H1 (cell line): ENCODE measurements around the gene ABHD16A. TPM values are rescaled to one million over a fixed set of nuclear protein-coding genes. Genes with fewer than 3 reads are reported as not detected.

Experiments
- CTCF ChIA-PET: fragments of 300-600 bp; sonication (Branson Sonifier 250); formaldehyde crosslinking; loops from one replicate; lab custom pipeline; 2021; ENCODE audit not compliant: partially characterized antibody; lab: Charles Lee
- POLR2A ChIA-PET: fragments of 300-600 bp; sonication (Branson Sonifier 250); formaldehyde crosslinking; loops from one replicate; lab custom pipeline; 2021; ENCODE audit warnings: inconsistent platforms; ENCODE audit not compliant: partially characterized antibody; lab: Charles Lee
- DNase-seq, 2 experiments: peaks; one replicate each; pipeline versions ENCODE4 v3.0.0 to v3.0.0-alpha.2; 2010 to 2022; ENCODE audit warnings: low spot score in 2 of 2, low read depth in 1 of 2, mixed read lengths in 1 of 2
- FAIRE-seq: peaks from 2 replicates; lab custom pipeline; 2011; peaks lifted over from hg19 to GRCh38; lab: Jason Lieb, UNC
- H2AFZ ChIP-seq: 2 replicates; pipeline ENCODE4 v1.8.1; 2012; ENCODE audit warnings: low read length, inconsistent platforms
- H2AK5ac ChIP-seq: 2 replicates; pipeline ENCODE4 v1.6.1; 2013; ENCODE audit warnings: low read depth, low read length
- H2BK120ac ChIP-seq: replicated peaks from 2 replicates; pipeline ENCODE3; 2013; ENCODE audit warnings: low read depth, low read length, inconsistent platforms
- H2BK12ac ChIP-seq: 2 replicates; pipeline ENCODE4 v1.6.1; 2013; ENCODE audit warnings: low read depth, low read length
- H2BK15ac ChIP-seq: 2 replicates; pipeline ENCODE4 v1.6.1; 2013; ENCODE audit warnings: low read length
- H2BK20ac ChIP-seq: 2 replicates; pipeline ENCODE4 v1.6.1; 2013; ENCODE audit warnings: low read length
- H2BK5ac ChIP-seq: 2 replicates; pipeline ENCODE4 v1.6.1; 2013; ENCODE audit warnings: low read depth, low read length
- H3K14ac ChIP-seq: 2 replicates; pipeline ENCODE4 v1.6.1; 2013; ENCODE audit warnings: inconsistent platforms; ENCODE audit not compliant: insufficient read length
- H3K18ac ChIP-seq: 2 replicates; pipeline ENCODE4 v1.6.1; 2013; ENCODE audit warnings: low read length; ENCODE audit errors: extremely low read depth
- H3K23ac ChIP-seq: 2 replicates; pipeline ENCODE4 v1.6.1; 2013; ENCODE audit warnings: inconsistent platforms; ENCODE audit not compliant: insufficient read length
- H3K23me2 ChIP-seq: 2 replicates; pipeline ENCODE4 v1.6.1; 2013; ENCODE audit warnings: low read depth, low read length
- H3K27ac ChIP-seq: 2 replicates; pipeline ENCODE4 v1.6.1; 2011; ENCODE audit warnings: low read depth, low read length, inconsistent platforms
- H3K27me3 ChIP-seq, 4 experiments: replicated peaks in 1 of 4; 1 replicate in 1 of 4; 2 replicates in 3 of 4; pipeline versions ENCODE4 v1.6.1 to v1.8.1; 2011 to 2013; ENCODE audit warnings: low read length in 3 of 4, mild to moderate bottlenecking in 3 of 4, inconsistent platforms in 2 of 4, mixed read lengths in 2 of 4, moderate library complexity in 1 of 4; ENCODE audit not compliant: control insufficient read depth in 3 of 4, insufficient read depth in 3 of 4; ENCODE audit errors: extremely low read depth in 1 of 4
- H3K36me3 ChIP-seq, 4 experiments: 2 replicates each; pipeline versions ENCODE4 v1.6.1 to v1.8.1; 2011 to 2013; ENCODE audit warnings: mild to moderate bottlenecking in 4 of 4, low read length in 3 of 4, moderate library complexity in 2 of 4, control low read depth in 1 of 4, inconsistent platforms in 1 of 4; ENCODE audit not compliant: insufficient read depth in 4 of 4, control insufficient read depth in 2 of 4
- H3K4ac ChIP-seq: replicated peaks from 2 replicates; pipeline ENCODE3; 2013; ENCODE audit warnings: low read length, low read depth, mixed read lengths, inconsistent platforms; ENCODE audit not compliant: insufficient read length
- H3K4me1 ChIP-seq, 4 experiments: replicated peaks in 1 of 4; 1 replicate in 1 of 4; 2 replicates in 3 of 4; pipeline versions ENCODE4 v1.6.1 to v1.8.1; 2011 to 2013; ENCODE audit warnings: low read length in 3 of 4, inconsistent platforms in 2 of 4, mixed read lengths in 1 of 4; ENCODE audit not compliant: insufficient read depth in 4 of 4, control insufficient read depth in 3 of 4
- H3K4me2 ChIP-seq, 2 experiments: 2 replicates each; pipeline versions ENCODE4 v1.6.1 to v1.8.1; 2011 to 2013; ENCODE audit warnings: low read depth in 2 of 2, low read length in 2 of 2, control low read depth in 1 of 2, inconsistent platforms in 1 of 2, mild to moderate bottlenecking in 1 of 2; ENCODE audit not compliant: insufficient read depth in 1 of 2
- H3K4me3 ChIP-seq, 4 experiments: fragments of 200-600, 300-600 bp in 1 of 4; sonication (generic), shearing (Covaris generic), sonication (Bioruptor Twin) in 1 of 4; 2 replicates each; pipeline versions ENCODE4 v1.5.1 to v1.8.1; 2011 to 2016; ENCODE audit warnings: low read length in 4 of 4, low read depth in 3 of 4, control low read depth in 2 of 4, inconsistent platforms in 2 of 4, mild to moderate bottlenecking in 2 of 4, mixed read lengths in 1 of 4, moderate library complexity in 1 of 4; ENCODE audit not compliant: insufficient read depth in 2 of 4; ENCODE audit errors: extremely low read depth in 1 of 4
- H3K56ac ChIP-seq: replicated peaks from 2 replicates; pipeline ENCODE3; 2013; ENCODE audit warnings: low read depth, mild to moderate bottlenecking, mixed read lengths, low read length, inconsistent platforms; ENCODE audit not compliant: insufficient read length
- H3K79me1 ChIP-seq: 2 replicates; pipeline ENCODE4 v1.6.1; 2013; ENCODE audit warnings: low read depth, low read length, control low read depth
- H3K79me2 ChIP-seq, 2 experiments: 2 replicates each; pipeline versions ENCODE4 v1.6.1 to v1.8.1; 2012 to 2013; ENCODE audit warnings: low read length in 2 of 2, mild to moderate bottlenecking in 2 of 2, inconsistent platforms in 1 of 2; ENCODE audit not compliant: insufficient read depth in 2 of 2, control insufficient read depth in 1 of 2
- H3K9ac ChIP-seq, 4 experiments: replicated peaks in 1 of 4; 1 replicate in 1 of 4; 2 replicates in 3 of 4; pipeline versions ENCODE4 v1.6.1 to v1.8.1; 2011 to 2013; ENCODE audit warnings: low read depth in 3 of 4, low read length in 3 of 4, control low read depth in 2 of 4, mild to moderate bottlenecking in 2 of 4, moderate library complexity in 2 of 4, inconsistent platforms in 1 of 4; ENCODE audit errors: extremely low read depth in 1 of 4
- H3K9me3 ChIP-seq, 2 experiments: 2 replicates each; pipeline versions ENCODE4 v1.6.1 to v1.8.1; 2012 to 2013; ENCODE audit warnings: mild to moderate bottlenecking in 2 of 2, moderate library complexity in 2 of 2, control low read depth in 1 of 2, inconsistent platforms in 1 of 2, low read depth in 1 of 2, low read length in 1 of 2, mixed read lengths in 1 of 2; ENCODE audit not compliant: insufficient read depth in 2 of 2
- H4K20me1 ChIP-seq, 2 experiments: replicated peaks in 1 of 2; 2 replicates each; pipeline versions ENCODE3 to v1.8.1; 2011 to 2013; ENCODE audit warnings: inconsistent platforms in 2 of 2, low read length in 2 of 2, mild to moderate bottlenecking in 1 of 2; ENCODE audit not compliant: insufficient read depth in 2 of 2, control insufficient read depth in 1 of 2
- H4K5ac ChIP-seq: 2 replicates; pipeline ENCODE4 v1.6.1; 2013; ENCODE audit warnings: low read length, low read depth, mixed read lengths, inconsistent platforms; ENCODE audit not compliant: insufficient read length
- H4K8ac ChIP-seq: 2 replicates; pipeline ENCODE4 v1.8.0; 2013; ENCODE audit warnings: mild to moderate bottlenecking, moderate library complexity, low read length, inconsistent platforms; ENCODE audit not compliant: insufficient read depth; ENCODE audit errors: extremely low read depth
- H4K91ac ChIP-seq: replicated peaks from 2 replicates; pipeline ENCODE3; 2013; ENCODE audit warnings: low read length, mixed read lengths, inconsistent platforms; ENCODE audit not compliant: insufficient read length
- SIX5 ChIP-seq: IDR thresholded peaks from 2 replicates; pipeline ENCODE4 v1.6.1; 2011; ENCODE audit warnings: mild to moderate bottlenecking, low read depth, low read length
- WGBS, 2 experiments: shearing (Covaris generic) in 1 of 2; methylation state at CpG; one replicate each; pipeline versions ENCODE4 v1.1.6 to v1.1.7; 2013 to 2015; ENCODE audit warnings: low lambda C conversion rate in 2 of 2, mixed read lengths in 2 of 2, inconsistent platforms in 1 of 2, low coverage in 1 of 2, missing lambda C conversion rate in 1 of 2; ENCODE audit not compliant: insufficient replicate concordance in 2 of 2, insufficient coverage in 1 of 2, insufficient read length in 1 of 2; ENCODE audit errors: extremely low coverage in 1 of 2, missing lambda C conversion rate in 1 of 2; 5-methylcytosine and 5-hydroxymethylcytosine counted together
- polyA plus RNA-seq, 7 experiments: library from polyadenylated mRNA; depleted of rRNA in 3 of 7; stranded (reverse) in 5 of 7; unstranded in 2 of 7; fragments of >200 nt in 5 of 7; fragments of 200-250 nt in 2 of 7; gene quantifications; 1 replicate in 5 of 7; 2 replicates in 1 of 7; 4 replicates in 1 of 7; pipeline versions ENCODE4 v1.2.1 to v1.2.3, GENCODE V29; 2011 to 2013; ENCODE audit warnings: missing spikeins in 2 of 7, mixed read lengths in 2 of 7
- total RNA-seq: library from RNA; stranded (reverse); fragmentation: NEBNext Ultra II Directional; extraction: Animal tissue kit (Norgen Biotek cat#: 25700); gene quantifications from 2 replicates; pipeline ENCODE4 v1.2.1, GENCODE V29; 2021

ABHD16A gene
- total and polyA plus RNA-seq, 2 of the 8 experiments (the other 6 are each of a cell fraction or from before 2014, with no cell fraction given) = 32.9 to 40.2 TPM

DNA sequence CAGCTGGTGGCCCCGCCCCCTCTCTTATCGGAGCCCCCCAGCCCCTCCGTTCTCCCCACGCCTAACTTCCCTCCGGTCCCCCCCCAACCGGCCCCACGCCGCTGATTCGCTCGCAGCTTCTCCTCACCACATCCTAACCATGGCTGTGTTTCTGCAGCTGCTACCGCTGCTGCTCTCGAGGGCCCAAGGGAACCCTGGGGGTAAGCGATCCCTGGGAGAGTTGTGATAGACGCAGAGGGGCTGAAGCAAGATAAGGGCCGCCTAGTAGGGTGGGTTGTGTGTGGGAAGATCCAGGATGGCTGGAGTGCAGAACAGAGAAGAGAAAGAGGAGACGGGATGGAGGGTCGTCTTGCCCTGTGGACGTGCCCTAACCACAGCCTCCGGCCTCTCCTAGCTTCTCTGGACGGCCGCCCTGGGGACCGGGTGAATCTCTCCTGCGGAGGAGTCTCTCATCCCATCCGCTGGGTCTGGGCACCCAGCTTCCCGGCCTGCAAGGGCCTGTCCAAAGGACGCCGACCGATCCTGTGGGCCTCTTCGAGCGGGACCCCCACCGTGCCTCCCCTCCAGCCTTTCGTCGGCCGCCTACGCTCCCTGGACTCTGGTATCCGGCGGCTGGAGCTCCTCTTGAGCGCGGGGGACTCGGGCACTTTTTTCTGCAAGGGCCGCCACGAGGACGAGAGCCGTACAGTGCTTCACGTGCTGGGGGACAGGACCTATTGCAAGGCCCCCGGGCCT is 20.3 kb upstream of the ABHD16A start, which contains the start of gene MPIG6B:
TSS of gene MPIG6B (plus strand) at position 129 of the 735 bp plus-strand sequence. CDS start at position 140, 11 bp downstream.
- DNase-seq = no peak

More for the DNA sequence above, 20.3 kb upstream of the ABHD16A start, which contains the start of gene MPIG6B:
- H3K14ac ChIP-seq = no peak within 1 kb of the TSS
- H3K4ac ChIP-seq = no peak within 1 kb of the TSS
- 0 out of 2 replicates have a peak, but pooled peaks cover 3% of the 10 kb centered on the region for H3K79me1 ChIP-seq
- no peak for TF ChIP-seq SIX5
- H3K4me2 ChIP-seq = no peak within 1 kb of the TSS
- no peak within 1 kb of the TSS for H3K4me3 ChIP-seq
- H2BK20ac ChIP-seq = no peak within 1 kb of the TSS
- CTCF ChIA-PET = interaction anchor here (0.5 to 8.9 kb wide), 14 partner anchors 9 to 1049 kb away, joined by 3 to 89 read pairs (median 4); partner anchors contain the start of genes LSM2 and LY6G6D
- no peak within 1 kb of the TSS for H2BK12ac ChIP-seq
- peak within 1 kb of the TSS; percentile 53 for H4K8ac ChIP-seq
- H3K36me3 ChIP-seq = peaks cover 0 to 11% (median 10%) of the 10 kb centered on the region in 4 experiments; a peak in 5 of 8 replicates
- 0 out of 2 replicates have a peak within 1 kb of the TSS, but pooled peaks have one; percentile 61 for H2BK15ac ChIP-seq
- no peak within 1 kb of the TSS for H4K91ac ChIP-seq
- no peak within 1 kb of the TSS for H2AFZ ChIP-seq
- no peak within 1 kb of the TSS; the same call in 1 of the 2 replicates for H3K18ac ChIP-seq
- H3K9ac ChIP-seq = no peak within 1 kb of the TSS; a peak in 1 of 7 replicates
- no peaks in the 10 kb centered on the region for H3K79me2 ChIP-seq
- H2AK5ac ChIP-seq = no peak within 1 kb of the TSS
- H3K23me2 ChIP-seq = no peaks in the 10 kb centered on the region
- no peak within 1 kb of the TSS for H4K5ac ChIP-seq
- H4K20me1 ChIP-seq = no peaks in the 10 kb centered on the region
- no peaks in the 10 kb centered on the region for H3K9me3 ChIP-seq
- FAIRE-seq = no peak
- 91% methylated on average over 33 of the region's 46 CpGs; no CpG with 5 or more reads in 1 of the 2 experiments for WGBS, 2 experiments
- no peak within 1 kb of the TSS for H2BK5ac ChIP-seq
- H2BK120ac ChIP-seq = no peak within 1 kb of the TSS
- H3K27ac ChIP-seq = no peak within 1 kb of the TSS
- H3K4me1 ChIP-seq = peaks cover 1 to 10% (median 6%) of the 10 kb centered on the region in 4 experiments; a peak in 6 of 7 replicates
- H3K23ac ChIP-seq = no peak within 1 kb of the TSS
- no peaks in the 10 kb centered on the region for H3K27me3 ChIP-seq
- POLR2A ChIA-PET = interaction anchor here (0.9 to 7.2 kb wide), 15 partner anchors 9 to 139 kb away, joined by 3 to 73 read pairs (median 4); partner anchors contain the start of genes ABHD16A, CLIC1, GPANK1 and LY6G6D
- H3K56ac ChIP-seq = no peak within 1 kb of the TSS
